A549 (cell line): ENCODE data around the gene CHIC2. TPM values are rescaled to one million over a fixed set of nuclear protein-coding genes. Genes with fewer than 3 reads are reported as not detected.

ENCODE experiments used
- ATAC-seq, 2 experiments: fragments of 200-7000 bp in 1 of 2; fragments of >200 bp in 1 of 2; cut with Nextera tagmentation in 1 of 2; cut with Tn5 transposase in 1 of 2; 3 replicates each; pipeline versions ENCODE4 v1.8.0 to v1.9.1; 2018 to 2020; ENCODE audit warnings: mild to moderate bottlenecking in 1 of 2, moderate library complexity in 1 of 2
- CTCF ChIA-PET: fragments of 300-600 bp; sonication (Branson Sonifier 250); formaldehyde crosslinking; extraction: SDS; loops from one replicate; lab custom pipeline; 2021; ENCODE audit warnings: antibody characterized with exemption, inconsistent platforms; lab: Yijun Ruan, JAX
- POLR2A ChIA-PET: fragments of 350-600 bp; formaldehyde crosslinking; extraction: SDS; loops from one replicate; lab custom pipeline; 2021; ENCODE audit warnings: antibody characterized with exemption, inconsistent platforms; lab: Yijun Ruan, JAX
- DNase-seq, 2 experiments: peaks; one replicate each; pipeline versions ENCODE4 v3.0.0 to v3.0.0-alpha.2; 2011 to 2016; ENCODE audit warnings: low read depth in 1 of 2, low spot score in 1 of 2
- FAIRE-seq: peaks from 2 replicates; lab custom pipeline; 2011; peaks lifted over from hg19 to GRCh38; lab: Jason Lieb, UNC
- H3K27ac ChIP-seq, 2 experiments: fragments of >200 bp; sonication (Bioruptor Twin); formaldehyde crosslinking; 3 replicates each; pipeline ENCODE4 v1.5.1; 2016 to 2017
- H3K4me1 ChIP-seq: fragments of >200 bp; sonication (Bioruptor Twin); formaldehyde crosslinking; 3 replicates; pipeline ENCODE4 v1.6.1; 2016
- H3K4me2 ChIP-seq: fragments of >200 bp; sonication (Bioruptor Twin); formaldehyde crosslinking; 3 replicates; pipeline ENCODE4 v1.6.1; 2016
- H3K4me3 ChIP-seq: fragments of >200 bp; sonication (Bioruptor Twin); formaldehyde crosslinking; 3 replicates; pipeline ENCODE4 v1.5.1; 2016
- H3K9me3 ChIP-seq: fragments of >200 bp; sonication (Bioruptor Twin); formaldehyde crosslinking; 3 replicates; pipeline ENCODE4 v1.6.1; 2016
- ATOH8 ChIP-seq: fragments of 250-450 bp; sonication (Bioruptor Pico); IDR thresholded peaks from 2 replicates; pipeline ENCODE4 v1.5.0; 2020; ENCODE audit warnings: low read depth, mild to moderate bottlenecking, moderate library complexity
- BCL3 ChIP-seq: fragments of >200 bp; sonication (Bioruptor Twin); formaldehyde crosslinking; IDR thresholded peaks from 3 replicates; pipeline ENCODE4 v1.6.1; 2016
- BHLHE40 ChIP-seq: IDR thresholded peaks from 2 replicates; pipeline ENCODE4 v1.6.1; 2012; ENCODE audit warnings: low read depth, low read length, inconsistent platforms
- CHD2 ChIP-seq: fragments of 150-350 bp; IDR thresholded peaks from 2 replicates; pipeline ENCODE4 v1.6.1; 2014; ENCODE audit warnings: low read length; ENCODE audit not compliant: partially characterized antibody
- CHD4 ChIP-seq: fragments of 200-600 bp; sonication (generic); IDR thresholded peaks from 2 replicates; pipeline ENCODE4 v1.6.1; 2016; ENCODE audit warnings: antibody characterized with exemption, mild to moderate bottlenecking, borderline replicate concordance
- ELK1 ChIP-seq: fragments of 150-350 bp; IDR thresholded peaks from 2 replicates; pipeline ENCODE4 v1.6.1; 2014; ENCODE audit warnings: low read depth, mild to moderate bottlenecking, low read length
- FOSL2 ChIP-seq, 2 experiments: fragments of 450-650 bp in 1 of 2; fragments of >200 bp in 1 of 2; sonication (Bioruptor Twin) in 1 of 2; formaldehyde crosslinking; IDR thresholded peaks; 2 replicates each; pipeline versions ENCODE4 v1.5.0 to v1.6.1; 2016 to 2020; ENCODE audit warnings: mild to moderate bottlenecking in 1 of 2, moderate library complexity in 1 of 2
- FOXS1 ChIP-seq: fragments of 250-450 bp; sonication (Bioruptor Pico); IDR thresholded peaks from 2 replicates; pipeline ENCODE4 v1.5.0; 2020; ENCODE audit warnings: mild to moderate bottlenecking, moderate library complexity
- GATA3 ChIP-seq: IDR thresholded peaks from 2 replicates; pipeline ENCODE4 v1.6.1; 2012; ENCODE audit warnings: borderline replicate concordance
- HEYL ChIP-seq: fragments of 250-450 bp; sonication (Bioruptor Pico); IDR thresholded peaks from 2 replicates; pipeline ENCODE4 v1.8.0; 2021; ENCODE audit warnings: mild to moderate bottlenecking, moderate library complexity
- KDM5A ChIP-seq: fragments of 200-600 bp; sonication (generic); IDR thresholded peaks from 2 replicates; pipeline ENCODE4 v1.6.1; 2016; ENCODE audit warnings: antibody characterized with exemption, mild to moderate bottlenecking
- NR3C1 ChIP-seq: fragments of >200 bp; sonication (Bioruptor Twin); formaldehyde crosslinking; IDR thresholded peaks from 3 replicates; pipeline ENCODE4 v1.6.1; 2017
- PHF8 ChIP-seq: fragments of 200-600 bp; sonication (generic); IDR thresholded peaks from 2 replicates; pipeline ENCODE4 v1.6.1; 2016; ENCODE audit warnings: low read depth, mild to moderate bottlenecking, antibody characterized with exemption, moderate library complexity, borderline replicate concordance
- POLR2A ChIP-seq: IDR thresholded peaks from 2 replicates; pipeline ENCODE4 v1.6.1; 2012; ENCODE audit warnings: mild to moderate bottlenecking, low read length
- POLR2AphosphoS2 ChIP-seq: conservative IDR thresholded peaks from 2 replicates; pipeline ENCODE4 v1.6.1; 2012; ENCODE audit warnings: low read length, improper control_type of control experiment, inconsistent platforms
- RARB ChIP-seq: fragments of 250-450 bp; sonication (Bioruptor Pico); IDR thresholded peaks from 2 replicates; pipeline ENCODE4 v1.8.0; 2021; ENCODE audit warnings: mild to moderate bottlenecking, moderate library complexity
- REST ChIP-seq: fragments of 200-600 bp; sonication (generic); IDR thresholded peaks from 2 replicates; pipeline ENCODE4 v1.6.1; 2016; ENCODE audit warnings: antibody characterized with exemption, mild to moderate bottlenecking, moderate library complexity
- RFX5 ChIP-seq: fragments of 450-650 bp; IDR thresholded peaks from 2 replicates; pipeline ENCODE4 v1.7.1; 2014; ENCODE audit warnings: antibody characterized with exemption, mild to moderate bottlenecking, moderate library complexity
- SREBF2 ChIP-seq: fragments of 450-650 bp; IDR thresholded peaks from 2 replicates; pipeline ENCODE4 v1.6.1; 2014; ENCODE audit warnings: mild to moderate bottlenecking, moderate library complexity
- WGBS: methylation state at CpG from one replicate; pipeline ENCODE4 v1.1.6; 2017; ENCODE audit errors: missing lambda C conversion rate; 5-methylcytosine and 5-hydroxymethylcytosine counted together
- polyA plus RNA-seq, 4 experiments: library from polyadenylated mRNA; depleted of rRNA in 3 of 4; stranded (reverse); fragments of >200 nt; fragmentation: RNase III in 1 of 4; extraction: RNeasy Plus Mini Kit Qiagen cat#74134 plus additional on column Dnase treatment in 1 of 4; gene quantifications; 2 replicates in 3 of 4; 3 replicates in 1 of 4; pipeline ENCODE4 v1.2.3, GENCODE V29; 2011 to 2017

The CHIC2 gene
- polyA plus RNA-seq, 2 of the 4 experiments (the other 2 are of a cell fraction): 5.9 to 10.1 TPM

- TF ChIP-seq CHD4 (no peak), POLR2AphosphoS2 (no peak), CHD2 (no peak), RARB (CRISPR knock-in tag) (no peak), NR3C1 (no peak), RFX5 (no peak), FOXS1 (no peak), GATA3 (no peak)
- DNase-seq (no peak), ATAC-seq (no peak), FAIRE-seq (no peak)
- Histone ChIP-seq H3K27ac (no peak overlapping the region), H3K4me1 (no peaks in the 10 kb centered on the region; the same call in 2 of the 3 replicates), H3K4me3 (no peak overlapping the region), H3K4me2 (no peak overlapping the region), H3K9me3 (no peaks in the 10 kb centered on the region)
- ChIA-PET POLR2A (no interaction called here), CTCF (no interaction called here)
- 88% methylated on average over 4 of the region's 4 CpGs for WGBS
These were observed 23.3 kb downstream of the CHIC2 start for GRCh38 chr4:54041100-54041499.

- H3K4me1 ChIP-seq: no peaks in the 10 kb centered on the region; the same call in 2 of the 3 replicates
- ATAC-seq: no peak
- no peak overlapping the region for H3K4me3 ChIP-seq
- POLR2A ChIA-PET: interaction anchor here (0.6 kb wide), 1 partner anchor 124 kb away, joined by 5 read pairs; no protein-coding TSS in a partner anchor
- no peak overlapping the region for H3K27ac ChIP-seq
- TF ChIP-seq POLR2A (no peak), BHLHE40 (no peak), ELK1 (no peak), SREBF2 (no peak), REST (no peak), BCL3 (no peak), CHD2 (no peak), HEYL (CRISPR knock-in tag) (no peak), KDM5A (no peak), ATOH8 (CRISPR knock-in tag) (no peak), FOSL2 (IDR thresholded peaks at IDR 0.05) (no peak), FOSL2 (CRISPR knock-in tag; IDR thresholded peaks at IDR 0.05) (no peak), PHF8 (no peak)
- TF ChIP-seq, all 56 proteins: peak for 0
- CTCF ChIA-PET: no interaction called here
- H3K4me2 ChIP-seq: no peak overlapping the region
- no peaks in the 10 kb centered on the region for H3K9me3 ChIP-seq
- no peak for FAIRE-seq
- WGBS: 86% methylated on average over 3 of the region's 3 CpGs
- no peak for DNase-seq
These were observed 26.3 kb downstream of the CHIC2 start for GRCh38 chr4:54038056-54038455.
